ENCODE measurements around the gene SUPV3L1.
A peak's percentile ranks its signal among the peaks of the same experiment; 100 is the strongest.
"Not testable (repeated sequence)": the region's sequence is repeated elsewhere in the genome, so short reads cannot be mapped to it uniquely, and the experiment has no call there.

Gene SUPV3L1

DNA sequence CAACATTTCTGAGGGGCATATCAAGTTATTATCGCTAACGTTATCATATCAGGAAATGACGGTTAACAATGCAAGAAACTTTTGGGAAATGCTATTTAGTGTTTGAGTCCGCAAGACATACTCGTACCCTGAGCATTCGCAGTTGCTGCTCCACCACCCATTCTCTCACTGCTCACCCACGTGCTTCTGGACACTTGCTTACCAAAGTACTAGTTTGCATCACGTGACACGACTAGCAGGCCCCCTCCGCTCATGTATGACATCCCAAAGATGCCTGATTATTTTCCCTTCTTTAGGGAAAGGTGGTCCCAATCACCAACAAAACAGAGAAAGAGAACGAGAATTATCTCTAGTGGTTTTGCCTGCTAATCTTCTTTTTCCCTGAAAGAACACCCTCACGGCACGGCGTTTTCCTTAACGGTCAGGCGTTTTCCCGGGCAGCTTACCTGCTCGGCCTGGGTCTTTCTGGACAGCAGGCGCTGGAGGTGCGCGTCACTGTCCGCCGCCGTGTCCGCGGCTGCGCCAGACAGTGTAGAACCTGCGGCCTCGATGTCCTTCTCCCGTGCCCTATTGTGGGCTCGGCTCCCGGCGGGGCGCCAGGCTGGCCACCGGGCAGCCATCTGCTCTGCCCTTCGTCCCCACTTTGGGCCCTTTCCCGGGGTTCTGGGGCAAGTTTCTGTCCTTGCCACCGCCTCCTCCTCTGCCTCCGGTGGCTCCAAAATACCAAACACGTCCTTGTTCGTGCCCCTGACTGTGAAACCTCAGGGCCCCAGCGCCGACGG lies at the start of gene SUPV3L1:
Gene SUPV3L1, plus strand, starts transcription at position 492 of the 782 bp plus-strand sequence. Its CDS starts 58 bp downstream, at position 550.
- peak; percentile 97 for DNase-seq (ENCODE audit: low spot score)

DNA sequence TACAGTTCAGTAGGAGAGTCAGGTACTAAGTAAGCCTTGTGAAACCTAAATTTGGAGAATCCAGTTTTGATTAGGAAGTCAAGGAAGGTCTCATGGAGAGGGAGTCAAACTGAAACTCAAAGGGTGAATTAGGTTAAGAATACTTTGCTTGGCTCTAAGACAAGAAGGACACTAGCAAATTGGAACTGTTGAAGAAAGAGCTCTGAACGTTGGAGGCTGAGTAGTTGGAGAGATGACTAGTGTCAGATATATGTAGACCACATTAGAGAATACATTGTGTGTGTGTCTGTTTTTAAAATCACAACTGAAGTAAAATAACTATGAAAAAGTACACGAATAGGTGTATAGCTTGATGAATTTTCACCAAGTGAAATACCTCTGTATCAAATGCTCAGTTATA lies 49.8 kb upstream of the SUPV3L1 start:
- DNase-seq (ENCODE audit: low spot score), result no peak

DNA sequence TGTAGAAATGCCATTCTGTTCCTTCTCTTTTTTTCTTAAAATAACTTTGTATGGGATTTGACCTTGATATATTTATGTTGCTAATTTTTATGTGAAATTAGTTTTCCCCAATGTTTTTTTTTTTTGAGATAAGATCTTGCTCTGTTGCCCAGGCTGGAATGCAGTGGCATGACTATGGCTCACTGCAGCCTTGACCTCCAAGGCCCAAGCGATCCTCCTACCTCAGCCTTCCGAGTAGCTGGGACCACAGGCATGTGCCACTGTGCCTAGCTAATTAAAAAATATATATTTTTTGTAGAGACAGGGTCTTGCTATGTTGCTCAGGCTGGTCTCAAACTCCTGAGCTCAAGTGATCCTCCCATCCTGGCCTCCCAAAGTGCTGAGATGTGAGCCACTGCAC lies 40.1 kb upstream of the SUPV3L1 start:
- DNase-seq (ENCODE audit: low spot score), result no peak

DNA sequence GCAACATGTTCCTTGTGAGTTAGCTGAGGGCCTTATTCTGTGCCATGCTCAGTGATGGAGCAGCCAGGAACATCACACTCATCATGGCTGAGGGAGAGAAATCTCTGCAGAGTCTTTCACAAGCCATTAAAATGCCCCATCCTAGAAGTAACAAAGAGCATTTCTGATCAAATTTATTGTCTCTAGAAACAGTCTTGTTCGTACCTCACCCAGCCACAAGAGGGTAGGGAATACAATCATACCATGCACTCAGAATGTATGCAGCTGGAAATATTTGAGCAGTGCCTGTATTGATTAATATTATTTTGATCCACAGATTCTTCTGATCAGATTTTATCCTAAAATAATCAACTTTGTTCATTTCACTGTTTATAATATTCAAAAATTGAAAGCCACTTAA lies 38.7 kb upstream of the SUPV3L1 start:
- DNase-seq (ENCODE audit: low spot score), result no peak

DNA sequence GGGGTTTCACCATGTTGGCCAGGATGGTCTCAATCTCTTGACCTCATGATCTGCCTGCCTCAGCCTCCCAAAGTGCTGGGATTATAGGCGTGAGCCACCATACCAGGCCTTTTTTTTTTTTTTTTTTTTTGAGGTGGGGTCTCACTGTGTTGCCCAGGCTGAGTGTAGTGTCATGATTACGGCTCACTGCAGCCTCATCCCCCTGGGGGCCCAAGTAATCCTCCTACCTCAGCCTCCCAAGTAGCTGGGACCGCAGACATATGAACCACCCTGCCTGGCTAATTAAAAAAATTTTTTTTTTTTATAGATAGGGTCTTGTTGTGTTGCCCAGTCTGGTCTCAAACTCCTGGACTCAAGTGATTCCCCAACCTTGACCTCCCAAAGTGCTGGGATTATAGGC lies 38.0 kb upstream of the SUPV3L1 start:
- DNase-seq (ENCODE audit: low spot score), result not testable (repeated sequence)

DNA sequence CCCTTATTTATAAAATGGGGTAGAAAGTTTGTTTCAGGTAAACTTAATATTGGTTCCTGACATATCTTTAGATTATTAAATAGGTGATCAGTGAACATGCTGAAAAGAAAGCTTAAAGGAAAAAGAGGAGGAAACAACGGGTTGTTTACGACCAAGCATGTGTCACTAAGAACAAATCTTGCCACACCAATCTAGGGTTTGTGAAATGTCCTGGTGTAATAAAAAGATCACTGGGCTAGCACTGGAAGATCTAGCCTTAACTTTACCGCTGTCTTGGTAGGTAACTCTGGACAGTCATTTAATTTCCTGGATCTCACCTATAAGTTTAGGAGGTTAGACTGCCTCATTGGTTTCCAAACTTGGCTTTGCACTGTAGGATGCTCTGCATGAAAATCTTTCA lies 37.1 kb upstream of the SUPV3L1 start:
- no peak for DNase-seq (ENCODE audit: low spot score)

DNA sequence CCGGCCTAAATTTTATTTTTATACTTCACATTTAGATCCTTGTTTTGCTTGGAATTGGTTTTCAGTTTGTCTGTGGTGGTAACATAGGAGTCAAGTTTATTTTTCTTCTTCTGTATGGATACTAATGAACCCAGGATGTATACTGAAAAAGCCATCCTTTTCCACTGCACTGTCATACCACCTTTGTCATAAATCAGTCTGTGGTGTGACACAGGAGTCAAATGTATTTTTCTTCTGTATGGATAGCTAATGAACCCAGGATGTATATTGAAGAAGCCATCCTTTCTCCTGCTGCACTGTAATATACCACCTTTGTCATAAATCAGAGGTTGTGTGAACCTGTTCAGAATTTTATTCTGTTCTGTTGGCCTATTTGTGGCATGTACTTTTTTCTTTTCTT lies 34.7 kb upstream of the SUPV3L1 start:
- no peak for DNase-seq (ENCODE audit: low spot score)

DNA sequence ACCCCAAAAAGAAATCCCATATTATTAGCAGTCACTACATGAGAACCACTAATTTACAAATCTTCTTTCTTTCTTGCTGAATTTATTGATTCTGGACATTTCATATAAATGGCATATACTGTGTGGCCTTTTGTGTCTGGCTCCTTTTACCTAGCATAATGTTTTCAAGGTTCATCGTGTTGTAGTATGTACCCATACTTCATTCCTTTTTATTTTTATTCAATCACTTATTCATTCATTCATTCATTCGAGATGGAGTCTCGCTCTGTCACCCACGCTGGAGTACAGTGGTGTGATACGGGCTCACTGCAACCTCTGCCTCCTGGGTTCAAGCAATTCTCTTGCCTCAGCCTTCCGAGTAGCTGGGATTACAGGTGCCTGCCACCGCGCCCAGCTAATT lies 34.2 kb upstream of the SUPV3L1 start:
- no peak for DNase-seq (ENCODE audit: low spot score)

DNA sequence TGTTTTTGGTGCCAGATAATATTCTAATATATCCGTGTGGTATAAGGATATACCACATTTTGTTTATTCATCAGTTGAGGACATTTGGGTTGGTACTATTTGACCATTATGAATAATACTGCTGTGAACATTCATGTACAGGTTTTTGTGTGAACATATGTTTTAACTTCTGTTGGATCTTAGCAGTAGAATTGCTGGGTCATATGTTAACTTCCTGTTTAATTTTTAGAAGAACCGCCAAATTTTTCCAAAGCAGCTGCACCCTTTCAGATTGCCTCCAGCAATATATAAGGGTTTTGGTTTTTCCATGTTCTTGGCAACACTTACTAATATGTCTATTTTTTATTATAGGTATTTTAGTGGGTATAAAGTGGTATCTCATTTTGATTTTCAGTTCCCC lies 33.3 kb upstream of the SUPV3L1 start:
- no peak for DNase-seq (ENCODE audit: low spot score)

DNA sequence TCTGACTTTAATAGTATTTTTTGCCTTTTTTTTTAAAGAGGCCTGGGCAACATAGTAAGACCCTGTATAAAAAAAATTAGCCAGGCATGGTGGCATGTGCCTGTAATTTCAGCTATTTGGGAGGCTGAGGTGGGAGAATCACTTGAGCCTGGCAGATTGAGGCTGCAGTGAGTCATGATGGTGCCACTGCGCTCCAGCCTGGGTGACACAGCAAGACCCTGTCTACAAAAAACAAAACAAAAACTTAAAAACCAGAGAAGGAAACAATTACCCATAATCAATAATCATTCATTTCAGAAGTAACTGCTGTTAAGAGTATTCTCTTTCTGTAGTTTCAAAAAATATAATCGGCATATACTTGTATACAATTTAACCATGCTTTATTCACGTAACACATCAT lies 28.1 kb upstream of the SUPV3L1 start:
- DNase-seq (ENCODE audit: low spot score), result no peak

DNA sequence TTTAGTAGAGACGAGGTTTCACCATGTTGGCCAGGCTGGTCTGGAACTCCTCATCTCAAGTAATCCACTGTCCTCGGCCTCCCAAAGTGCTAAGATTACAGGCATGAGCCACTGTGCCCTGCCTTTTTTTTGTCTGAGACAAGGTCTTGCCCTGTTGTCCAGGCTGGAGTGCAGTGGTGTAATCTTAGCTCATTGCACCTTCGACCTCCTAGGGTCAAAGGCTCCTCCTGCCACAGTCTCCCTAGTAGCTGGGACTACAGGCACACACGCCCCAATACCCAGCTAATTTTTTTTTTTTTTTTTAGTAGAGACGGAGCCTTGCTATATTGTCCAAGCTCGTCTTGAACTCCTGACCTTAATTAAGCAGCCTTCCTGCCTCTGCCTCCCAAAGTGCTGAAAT lies 26.8 kb upstream of the SUPV3L1 start:
- no peak for DNase-seq (ENCODE audit: low spot score)

DNA sequence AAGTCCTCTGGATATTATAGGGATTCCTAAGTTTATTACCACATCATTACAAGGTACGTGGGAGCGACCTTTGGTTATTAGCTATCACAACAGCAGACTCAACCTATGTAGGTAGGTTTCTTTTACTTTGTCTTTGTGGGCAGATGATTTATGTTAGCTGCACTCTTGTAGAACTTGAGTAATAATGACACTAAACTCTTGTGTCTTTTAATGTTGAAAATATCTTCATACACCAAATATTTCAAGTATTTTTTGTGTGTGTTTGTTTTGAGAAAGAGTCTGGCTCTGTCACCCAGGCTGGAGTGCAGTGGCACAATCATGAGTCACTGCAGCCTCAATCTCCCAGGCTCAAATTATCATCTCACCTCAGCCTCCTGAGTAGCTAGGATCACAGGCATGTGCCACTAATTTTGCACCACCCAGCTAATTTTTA lies 19.2 kb upstream of the SUPV3L1 start:
- DNase-seq (ENCODE audit: low spot score), result no peak

DNA sequence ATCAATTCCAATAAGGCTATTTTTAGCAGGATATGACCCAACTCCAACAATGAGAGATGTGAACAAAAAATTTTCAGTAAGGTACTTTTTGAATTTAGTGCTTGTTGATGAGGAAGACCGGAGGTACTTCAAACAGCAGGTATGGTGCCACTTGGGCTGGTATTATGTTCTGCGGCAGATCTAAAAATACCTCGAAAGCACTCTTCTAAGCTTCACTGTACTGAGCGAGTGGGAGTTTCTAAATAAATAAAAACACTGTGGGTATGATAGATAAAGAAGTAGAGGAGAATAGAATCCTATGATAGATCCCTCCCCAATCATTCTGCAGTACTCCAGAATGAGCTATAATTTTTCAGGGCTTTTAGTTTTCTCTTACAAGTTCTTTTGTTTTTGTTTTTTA lies 11.5 kb upstream of the SUPV3L1 start:
- no peak for DNase-seq (ENCODE audit: low spot score)

DNA sequence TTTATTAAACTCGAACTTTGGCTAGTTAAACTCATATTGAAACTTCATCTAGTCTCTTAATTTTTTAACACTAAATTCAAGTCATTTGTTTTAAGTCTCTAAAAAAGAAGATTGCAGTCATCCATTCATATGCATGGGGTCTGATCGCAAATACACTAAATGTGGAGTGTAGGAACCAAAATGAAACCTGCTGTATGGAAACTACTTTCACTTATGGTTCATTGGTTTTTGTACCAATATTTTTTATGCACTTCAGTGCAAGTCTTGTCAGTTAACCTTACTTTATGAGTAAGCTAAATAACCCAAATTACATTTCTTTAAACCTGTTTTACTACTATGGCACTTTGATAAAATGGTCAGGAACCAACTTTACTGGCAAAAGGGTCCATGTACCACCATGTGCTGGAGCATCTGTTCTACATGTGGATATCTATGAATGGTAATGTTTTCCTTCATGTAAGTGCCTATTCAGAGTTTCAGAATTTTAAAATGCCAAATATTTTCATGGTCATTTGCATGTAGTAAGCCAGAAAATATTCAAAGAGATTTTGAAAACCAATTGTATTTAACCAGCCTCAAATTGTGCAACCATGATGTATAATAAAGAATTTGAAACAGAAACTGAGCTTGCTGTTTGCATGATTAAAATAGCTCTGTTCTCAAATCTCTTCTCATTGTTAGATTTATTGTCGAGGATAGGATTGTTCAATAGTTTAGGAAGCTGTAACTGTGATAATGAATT lies 7.6 kb upstream of the SUPV3L1 start:
- no peak for DNase-seq (ENCODE audit: low spot score)

DNA sequence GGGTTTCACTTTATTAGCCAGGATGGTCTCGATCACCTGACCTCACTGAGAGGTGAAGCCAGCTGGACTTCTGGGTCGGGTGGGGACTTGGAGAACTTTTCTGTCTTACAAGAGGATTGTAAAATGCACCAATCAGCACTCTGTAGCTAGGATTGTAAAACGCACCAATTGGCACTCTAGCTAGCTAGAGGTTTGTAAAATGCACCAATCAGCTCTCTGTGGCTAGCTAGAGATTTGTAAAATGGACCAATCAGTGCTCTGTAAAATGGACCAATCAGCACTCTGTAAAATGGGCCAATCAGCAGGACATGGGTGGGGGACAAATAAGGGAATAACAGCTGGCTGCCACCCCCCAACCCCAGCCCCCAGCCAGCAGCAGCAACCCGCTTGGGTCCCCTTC lies 4.7 kb upstream of the SUPV3L1 start:
- not testable (repeated sequence) for DNase-seq (ENCODE audit: low spot score)

DNA sequence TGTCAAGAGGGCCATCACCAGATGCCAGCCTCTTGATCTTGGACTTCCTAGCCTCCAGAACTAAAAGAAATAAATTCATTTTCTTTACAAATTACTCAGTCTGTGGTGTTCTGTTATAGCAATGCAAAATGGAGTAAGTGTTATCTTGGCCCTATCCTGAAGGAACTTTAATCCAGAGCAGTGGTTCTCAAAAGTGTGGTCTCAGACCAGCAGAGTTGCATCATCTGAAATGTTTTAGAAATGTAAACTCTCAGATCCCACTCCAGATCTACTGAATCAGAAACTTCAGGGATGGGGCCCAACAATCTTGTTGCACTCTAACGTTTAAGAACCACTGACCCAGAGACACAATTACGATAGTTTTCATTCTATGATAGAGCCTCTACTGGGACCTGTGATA lies 3.2 kb upstream of the SUPV3L1 start:
- no peak for DNase-seq (ENCODE audit: low spot score)

DNA sequence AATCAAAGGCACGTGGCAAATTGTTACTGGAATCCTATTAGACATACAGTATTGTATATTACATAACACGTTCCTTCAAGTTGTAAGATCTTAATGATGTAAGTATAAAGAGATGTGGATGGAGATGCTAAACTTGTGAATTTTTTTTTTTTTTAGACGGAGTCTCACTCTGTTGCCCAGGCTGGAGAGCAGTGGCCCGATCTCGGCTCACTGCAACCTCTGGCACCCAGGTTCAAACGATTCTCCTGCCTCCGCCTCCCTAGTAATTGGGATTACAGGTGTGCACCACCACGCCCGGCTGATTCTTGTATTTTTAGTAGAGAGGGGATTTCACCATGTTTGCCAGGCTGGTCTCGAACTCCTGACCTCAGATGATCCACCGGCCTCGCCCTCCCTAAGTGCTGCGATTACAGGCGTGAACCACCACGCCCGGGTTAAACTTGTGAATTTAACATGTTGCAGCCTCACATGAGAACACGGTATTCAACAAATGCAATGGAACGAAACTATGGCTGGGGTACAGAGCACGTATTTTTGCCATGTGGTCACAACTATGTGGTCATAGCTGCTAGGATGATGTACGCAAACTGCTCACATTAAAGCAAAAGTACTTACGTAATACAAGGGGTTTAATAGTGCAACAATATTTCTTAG lies 818 bp upstream of the SUPV3L1 start:
- no peak for DNase-seq (ENCODE audit: low spot score)

DNA sequence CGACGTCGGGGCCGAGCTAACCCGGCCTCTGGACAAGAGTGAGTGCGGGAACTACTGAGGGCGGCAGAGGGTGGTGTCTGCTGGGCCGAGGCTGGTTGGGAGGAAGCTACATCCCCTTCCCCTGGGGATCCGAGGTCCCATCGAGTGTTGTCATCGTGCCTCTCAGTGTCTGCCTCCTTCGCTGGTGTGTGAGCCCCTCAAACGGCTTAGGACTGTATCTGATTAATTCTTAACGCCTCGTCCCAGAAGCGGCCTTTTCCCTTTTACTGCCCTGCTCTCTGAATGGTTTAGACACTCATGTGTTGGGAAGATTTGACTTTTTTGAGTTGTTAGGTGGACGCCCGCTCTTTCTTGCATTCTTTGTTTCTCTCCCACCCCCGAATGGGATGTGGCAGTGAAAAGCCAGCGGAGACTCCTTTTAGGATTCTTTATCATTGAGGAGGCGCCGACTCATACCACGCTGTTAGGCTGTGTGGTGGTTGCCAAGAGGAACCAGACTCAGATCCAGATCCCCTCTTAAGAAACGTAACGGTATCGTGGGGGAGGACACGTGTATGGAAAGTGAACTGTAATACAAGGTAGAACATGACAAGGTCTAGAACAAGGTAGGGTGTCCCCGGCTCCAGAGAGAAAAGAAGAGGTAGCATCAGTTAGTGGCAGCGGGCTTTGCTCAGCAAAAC lies 631 bp downstream of the SUPV3L1 start:
- DNase-seq (ENCODE audit: low spot score), result peak; percentile 1

DNA sequence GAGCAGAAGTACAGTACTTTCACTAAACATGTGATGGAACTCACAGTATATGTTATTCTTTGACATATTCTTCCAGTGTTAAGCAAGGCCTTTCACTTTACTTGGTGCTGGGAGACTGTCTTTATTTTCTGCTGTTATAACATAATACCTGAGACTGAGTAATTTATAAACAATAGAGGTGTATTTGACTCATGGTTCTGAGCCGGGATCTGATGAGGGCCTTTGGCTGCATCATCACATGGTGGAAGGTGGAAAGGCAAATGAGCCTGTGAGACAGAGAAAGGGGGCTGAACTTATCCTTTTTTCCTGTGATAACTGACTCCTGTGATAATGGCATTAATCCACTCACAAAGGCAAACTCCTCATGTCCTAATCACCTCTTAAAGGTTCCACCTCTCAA lies 1.4 kb downstream of the SUPV3L1 start:
- DNase-seq (ENCODE audit: low spot score), result no peak

DNA sequence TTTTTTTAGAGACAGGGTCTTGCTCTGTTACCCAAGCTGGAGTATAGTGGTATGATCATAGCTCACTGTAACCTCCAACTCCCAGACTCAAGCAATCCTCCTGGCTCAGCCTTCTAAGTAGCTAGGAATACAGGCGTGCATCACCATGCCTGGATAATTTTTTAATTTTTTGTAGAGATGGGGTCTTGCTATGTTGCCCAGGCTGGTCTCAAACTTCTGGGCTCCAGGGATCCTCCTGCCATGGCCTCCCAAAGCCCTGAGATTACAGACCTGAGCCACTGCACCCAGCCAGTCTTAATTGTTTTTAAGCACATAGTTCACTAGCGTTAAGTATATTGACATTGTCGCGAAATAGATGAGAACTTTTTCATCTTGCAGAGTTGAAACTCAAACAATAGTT lies 2.0 kb downstream of the SUPV3L1 start:
- DNase-seq (ENCODE audit: low spot score), result no peak

DNA sequence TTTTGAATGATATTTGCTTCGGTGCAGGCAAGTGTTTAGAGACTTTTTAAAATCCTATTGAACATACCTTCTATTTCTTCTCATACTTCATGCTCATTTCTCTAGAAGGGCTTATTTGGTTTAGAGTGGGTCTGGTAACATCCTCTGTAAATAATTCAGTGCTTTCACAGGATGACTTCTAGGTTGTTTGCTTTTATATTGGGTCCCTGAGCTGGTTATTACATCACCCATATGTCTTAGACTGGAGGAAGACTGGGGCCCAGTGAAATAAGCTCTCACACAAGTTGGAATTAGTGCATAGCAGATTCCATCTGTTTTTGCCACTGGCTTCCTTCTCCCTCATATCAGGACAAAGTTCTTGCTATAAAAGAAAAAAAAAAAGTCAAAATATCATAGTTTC lies 6.5 kb downstream of the SUPV3L1 start:
- no peak for DNase-seq (ENCODE audit: low spot score)

DNA sequence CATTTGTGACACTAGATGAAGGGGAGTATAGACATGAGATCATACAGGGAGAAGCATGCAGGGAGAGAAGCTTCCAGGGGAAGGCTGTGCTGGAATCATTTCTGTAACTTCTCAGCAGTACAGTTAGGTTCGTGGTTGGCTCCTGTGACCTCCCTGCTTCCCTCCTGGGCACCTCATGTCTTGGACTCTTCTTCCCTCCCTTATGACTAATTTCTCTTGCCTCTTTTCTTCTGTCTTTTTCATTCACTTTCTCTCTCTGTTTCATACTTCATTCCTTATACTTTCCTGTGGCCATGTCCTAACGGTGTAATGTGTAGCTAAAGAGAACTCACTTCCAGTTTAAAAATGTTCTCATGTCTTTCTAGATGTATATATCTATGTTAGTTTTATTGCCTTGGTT lies 21.0 kb downstream of the SUPV3L1 start:
- no peak for DNase-seq (ENCODE audit: low spot score)

DNA sequence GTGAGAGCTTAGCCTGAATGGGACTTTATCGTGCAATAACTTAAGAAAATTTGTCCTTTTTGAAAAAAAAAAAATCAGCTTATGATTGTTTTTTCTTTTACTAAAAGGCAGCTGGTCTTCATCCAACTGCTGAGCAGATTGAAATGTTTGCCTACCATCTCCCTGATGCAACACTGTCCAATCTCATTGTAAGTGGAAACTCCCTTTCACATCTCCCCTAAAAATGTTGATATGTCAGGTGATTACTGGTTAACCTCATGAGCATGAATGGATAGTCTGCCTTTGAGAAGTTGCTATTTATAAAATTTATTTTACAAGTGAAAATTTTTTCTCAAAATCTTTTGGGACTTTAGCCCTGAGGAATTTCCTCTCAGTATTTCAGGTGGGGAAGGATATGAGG lies 22.3 kb downstream of the SUPV3L1 start:
- no peak for DNase-seq (ENCODE audit: low spot score)

Data from globus pallidus (tissue), 1 donor.